ENCODE data around the gene ZNF626.
"Not testable (repeated sequence)": the region's sequence is repeated elsewhere in the genome, so short reads cannot be mapped to it uniquely, and the experiment has no call there.

ZNF626 gene

GRCh38 chr19:20661150-20661819 lies at the start of gene ZNF626:
Gene ZNF626, minus strand, starts transcription at chr19:20661571. Its CDS starts 125 bp downstream, at chr19:20661446.
- peak; percentile 78 to 86 for DNase-seq (ENCODE audit: low read depth in 2 of 2)

- no peak for DNase-seq (ENCODE audit: low read depth in 2 of 2)
Observed at GRCh38 chr19:20669263-20669662, 7.9 kb upstream of the ZNF626 start.

DNA sequence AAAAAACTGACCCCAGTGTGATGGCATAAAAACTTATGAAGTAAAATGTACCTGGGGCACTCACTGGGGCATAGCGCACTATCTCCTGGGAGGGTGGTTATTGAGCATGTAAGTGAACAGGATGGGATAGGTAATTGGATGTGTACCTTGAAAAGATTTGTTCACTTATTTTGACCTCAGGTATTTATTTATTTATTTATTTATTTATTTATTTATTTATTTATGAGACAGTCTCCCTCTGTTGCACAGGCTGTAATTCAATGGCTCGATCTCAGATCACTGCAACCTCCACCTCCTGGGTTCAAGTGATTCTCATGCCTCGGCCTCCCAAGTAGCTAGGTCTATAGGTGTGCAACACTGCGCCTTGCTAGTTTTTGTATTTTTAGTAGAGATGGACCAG lies 5.9 kb upstream of the ZNF626 start:
- no peak for DNase-seq (ENCODE audit: low read depth in 2 of 2)

GRCh38 chr19:20664901-20665781 lies 3.8 kb upstream of the ZNF626 start:
- no peak for DNase-seq (ENCODE audit: low read depth in 2 of 2)

DNA sequence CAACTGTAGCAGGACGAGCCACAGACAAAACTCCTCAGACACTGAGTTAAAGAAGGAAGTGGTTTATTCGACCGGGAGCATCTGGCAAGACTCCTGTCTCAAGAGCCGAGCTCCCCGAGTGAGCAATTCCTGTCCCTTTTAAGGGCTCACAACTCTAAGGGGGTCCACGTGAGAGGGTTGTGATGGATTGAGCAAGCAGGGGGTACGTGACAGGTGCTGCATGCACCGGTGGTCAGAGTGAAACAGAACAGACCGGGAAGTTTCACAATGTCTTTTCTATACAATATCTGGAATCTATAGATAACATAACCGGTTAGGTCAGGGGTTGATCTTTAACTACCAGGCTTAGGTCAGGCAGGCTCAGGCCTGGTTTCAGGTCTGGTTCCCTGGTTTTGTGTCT lies 3.1 kb upstream of the ZNF626 start:
- DNase-seq (ENCODE audit: low read depth in 2 of 2) = not testable (repeated sequence)

GRCh38 chr19:20662421-20663105 lies 1.2 kb upstream of the ZNF626 start:
- DNase-seq (ENCODE audit: low read depth in 2 of 2) = no peak

DNA sequence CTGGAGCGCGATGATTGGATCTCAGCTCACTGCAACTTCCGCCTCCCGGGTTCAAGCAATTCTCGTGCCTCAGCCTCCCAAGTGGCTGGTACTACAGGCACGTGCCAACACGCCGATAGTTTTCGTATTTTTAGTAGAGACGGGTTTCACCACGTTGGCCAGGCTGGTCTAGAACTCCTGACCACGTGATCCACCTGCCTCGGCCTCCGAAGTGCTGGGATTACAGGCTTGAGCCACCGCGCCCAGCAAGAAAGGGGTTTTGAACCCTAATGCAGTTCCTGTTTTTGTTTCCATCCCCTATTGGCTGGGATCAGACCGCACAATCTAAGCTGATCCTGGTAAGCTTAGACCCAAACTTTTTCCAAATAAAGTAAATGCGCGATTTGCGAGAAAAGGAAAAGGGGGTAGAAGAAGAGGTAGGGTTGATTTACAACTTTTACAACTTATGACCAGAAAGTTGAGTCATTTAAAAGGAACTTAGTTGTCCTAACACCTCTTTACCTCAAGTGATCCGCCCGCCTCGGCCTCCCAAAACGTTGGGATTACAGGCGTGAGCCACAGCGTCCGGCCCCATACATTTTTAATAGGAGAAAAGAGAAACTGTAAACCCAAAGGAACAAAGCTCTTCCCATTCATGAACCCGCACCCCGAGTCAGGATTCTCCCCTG lies 764 bp downstream of the ZNF626 start:
- no peak for DNase-seq (ENCODE audit: low read depth in 2 of 2)

DNA sequence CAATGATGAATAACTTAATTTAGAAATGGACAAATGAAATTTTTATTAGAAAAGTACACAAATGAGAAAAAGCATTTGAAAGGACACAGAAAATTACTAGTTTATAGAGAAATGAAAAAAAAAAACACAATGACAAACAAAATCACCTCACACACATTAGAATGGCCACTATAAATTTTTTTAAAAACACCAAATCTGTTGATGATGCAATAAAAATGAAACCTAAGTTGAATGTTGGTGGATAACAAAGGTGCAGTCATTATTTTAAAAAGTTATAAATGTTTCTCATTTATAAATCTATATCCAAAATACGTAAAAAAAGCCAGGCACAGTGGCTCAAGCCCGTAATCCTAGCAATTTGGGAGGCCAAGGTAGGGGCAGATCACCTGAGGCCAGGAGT lies 20.8 kb downstream of the ZNF626 start:
- no peak for DNase-seq (ENCODE audit: low read depth in 2 of 2)

DNA sequence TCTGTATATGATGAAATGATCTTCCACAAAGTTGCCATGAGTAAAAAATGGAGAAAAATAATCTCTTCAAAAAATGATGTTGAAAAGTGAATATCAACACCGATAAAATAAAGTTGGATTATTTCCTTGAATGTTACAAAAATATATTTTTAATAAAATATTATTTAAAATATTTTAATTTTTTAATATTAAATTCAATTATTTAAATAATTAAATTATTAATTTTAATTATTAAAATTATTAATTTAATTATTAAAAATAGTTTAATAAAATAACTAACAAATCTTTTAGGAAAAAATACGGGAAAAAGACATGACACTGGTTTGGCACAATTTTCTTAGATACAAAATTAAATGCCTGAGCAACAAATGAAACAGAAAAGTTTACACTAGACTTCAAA lies 21.3 kb downstream of the ZNF626 start:
- no peak for DNase-seq (ENCODE audit: low read depth in 2 of 2)

GRCh38 chr19:20624560-20624959 lies 36.8 kb downstream of the ZNF626 start:
- DNase-seq (ENCODE audit: low read depth in 2 of 2) = not testable (repeated sequence)

- DNase-seq (ENCODE audit: low read depth in 2 of 2) = no peak
Observed at GRCh38 chr19:20616071-20616470, 45.3 kb downstream of the ZNF626 start.

GRCh38 chr19:20614971-20615370 lies 46.4 kb downstream of the ZNF626 start:
- not testable (repeated sequence) for DNase-seq (ENCODE audit: low read depth in 2 of 2)

DNA sequence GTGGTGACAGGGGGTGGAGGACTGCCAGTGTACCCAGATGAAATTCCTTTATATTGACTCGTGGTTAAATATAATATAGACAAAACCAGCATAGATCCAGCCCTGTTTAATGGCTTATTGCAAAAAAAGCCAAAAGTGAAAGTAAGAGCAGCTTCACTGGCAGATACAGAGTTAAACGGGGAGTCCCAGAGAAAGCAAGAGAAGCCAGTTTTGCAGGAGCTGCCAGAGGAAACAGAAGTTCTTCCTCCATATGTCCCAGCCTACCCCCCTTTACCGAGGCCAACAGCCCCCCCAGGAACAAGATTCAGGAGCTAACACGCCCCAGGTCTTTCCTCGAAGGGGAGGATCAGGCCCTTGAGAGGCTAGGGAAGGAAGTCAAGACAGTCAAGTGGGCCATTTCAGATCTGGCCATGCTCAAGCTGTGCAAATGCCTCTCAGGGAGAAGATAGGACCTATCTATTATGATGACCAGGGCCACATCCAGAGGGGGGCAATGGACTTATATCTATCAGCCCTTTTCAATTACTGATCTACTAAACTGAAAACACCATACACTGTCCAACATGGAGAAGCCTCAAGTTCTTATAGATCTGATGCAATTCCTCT lies 48.6 kb downstream of the ZNF626 start:
- no peak for DNase-seq (ENCODE audit: low read depth in 2 of 2)

DNA sequence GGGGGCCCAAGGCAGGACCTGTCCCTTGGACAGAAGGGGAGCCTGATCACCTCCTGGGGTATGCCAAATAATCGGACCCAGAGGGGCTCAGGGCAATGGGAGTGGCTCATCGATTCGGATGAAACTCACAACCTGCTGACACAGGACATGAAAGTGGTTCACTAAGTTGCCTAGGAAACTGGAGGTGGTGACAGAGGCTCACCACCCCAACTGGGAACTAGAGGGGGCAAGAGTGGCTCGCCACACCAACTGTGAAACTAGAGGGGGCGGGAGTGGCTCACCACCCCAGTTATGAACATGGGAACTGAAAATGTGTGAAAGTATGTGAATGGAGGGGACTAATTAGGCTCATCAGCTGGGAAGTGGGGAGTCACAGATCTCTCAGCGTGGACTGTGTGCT lies 49.5 kb downstream of the ZNF626 start:
- DNase-seq (ENCODE audit: low read depth in 2 of 2) = no peak

- no peak for DNase-seq (ENCODE audit: low read depth in 2 of 2)
Observed at GRCh38 chr19:20607943-20608342, 53.4 kb downstream of the ZNF626 start.
